ENCODE results near the gene WDR88. TPM values are rescaled to one million over a fixed set of nuclear protein-coding genes. Genes with fewer than 3 reads are reported as not detected.

WDR88 gene
- total and polyA plus RNA-seq, 2 of the 8 experiments (the other 6 are each of a cell fraction or from before 2014, with no cell fraction given): not detected

DNA sequence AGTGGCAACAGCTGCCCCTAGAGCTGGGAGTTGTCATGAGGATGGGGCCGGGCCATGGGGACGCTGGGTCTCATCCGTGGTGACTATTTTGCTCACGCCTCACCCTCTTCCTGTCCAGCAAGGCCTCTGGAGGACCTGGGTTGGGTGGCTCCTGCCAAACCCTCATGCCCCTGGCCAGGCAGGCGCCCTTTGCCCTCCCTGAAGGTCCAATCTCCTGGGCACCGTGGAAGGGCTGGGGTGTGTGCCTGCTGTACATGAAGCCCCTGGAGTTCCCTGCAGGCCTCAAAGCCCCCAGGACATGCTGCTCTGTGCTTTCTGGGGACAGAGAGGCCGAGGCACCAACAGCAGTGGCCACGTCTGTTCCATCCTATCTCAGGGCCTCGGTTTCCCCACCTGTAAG lies 76.0 kb downstream of the WDR88 start:
- Histone ChIP-seq H4K8ac (ENCODE audit: extremely low read depth, insufficient read depth, low read length) (no peak overlapping the region), H3K23me2 (ENCODE audit: low read depth, low read length) (no peaks in the 10 kb centered on the region), H3K27me3 (replicated peaks in 1 of 4; ENCODE audit: control insufficient read depth in 3 of 4, extremely low read depth in 1 of 4, insufficient read depth in 3 of 4, low read length in 3 of 4) (no peaks in the 10 kb centered on the region), H3K27ac (ENCODE audit: low read depth, low read length) (no peak overlapping the region), H2BK15ac (ENCODE audit: low read length) (no peak overlapping the region), H4K20me1 (replicated peaks in 1 of 2; ENCODE audit: control insufficient read depth in 1 of 2, insufficient read depth in 2 of 2, low read length in 2 of 2) (peaks cover 0 to 5% of the 10 kb centered on the region in 2 experiments), H2AK5ac (ENCODE audit: low read depth, low read length) (no peak overlapping the region), H3K4me3 (ENCODE audit: extremely low read depth in 1 of 4, insufficient read depth in 2 of 4, low read depth in 3 of 4, low read length in 4 of 4) (no peak overlapping the region), H2BK12ac (ENCODE audit: low read depth, low read length) (no peak overlapping the region), H3K4ac (replicated peaks; ENCODE audit: insufficient read length, low read depth, low read length) (no peak overlapping the region), H2BK5ac (ENCODE audit: low read depth, low read length) (no peak overlapping the region), H3K56ac (replicated peaks; ENCODE audit: insufficient read length, low read depth, low read length) (no peak overlapping the region), H4K5ac (ENCODE audit: insufficient read length, low read depth, low read length) (no peak overlapping the region), H3K23ac (ENCODE audit: insufficient read length) (no peak overlapping the region), H3K9ac (replicated peaks in 1 of 4; ENCODE audit: extremely low read depth in 1 of 4, low read depth in 3 of 4, low read length in 3 of 4) (no peak overlapping the region), H3K4me1 (replicated peaks in 1 of 4; ENCODE audit: control insufficient read depth in 3 of 4, insufficient read depth in 4 of 4, low read length in 3 of 4) (no peaks in the 10 kb centered on the region; a peak in 2 of 7 replicates), H3K9me3 (ENCODE audit: insufficient read depth in 2 of 2, low read depth in 1 of 2, low read length in 1 of 2) (no peaks in the 10 kb centered on the region), H3K79me1 (ENCODE audit: low read depth, low read length) (peaks cover 3% of the 10 kb centered on the region; the same call in 1 of the 2 replicates), H3K4me2 (ENCODE audit: insufficient read depth in 1 of 2, low read depth in 2 of 2, low read length in 2 of 2) (no peak overlapping the region), H4K91ac (replicated peaks; ENCODE audit: insufficient read length, low read length) (no peak overlapping the region), H3K79me2 (ENCODE audit: control insufficient read depth in 1 of 2, insufficient read depth in 2 of 2, low read length in 2 of 2) (no peaks in the 10 kb centered on the region), H2AFZ (ENCODE audit: low read length) (no peak overlapping the region), H2BK20ac (ENCODE audit: low read length) (no peak overlapping the region), H2BK120ac (replicated peaks; ENCODE audit: low read depth, low read length) (no peak overlapping the region), H3K14ac (ENCODE audit: insufficient read length) (no peak overlapping the region), H3K18ac (ENCODE audit: extremely low read depth, low read length) (no peak overlapping the region), H3K36me3 (ENCODE audit: control insufficient read depth in 2 of 4, insufficient read depth in 4 of 4, low read length in 3 of 4) (peaks cover 0 to 25% (median 2%) of the 10 kb centered on the region in 4 experiments; a peak in 4 of 8 replicates)
- WGBS, 2 experiments (ENCODE audit: extremely low coverage in 1 of 2, insufficient coverage in 1 of 2, insufficient read length in 1 of 2, insufficient replicate concordance in 2 of 2, low coverage in 1 of 2, low lambda C conversion rate in 2 of 2, missing lambda C conversion rate in 1 of 2): 91% methylated on average over 9 of the region's 9 CpGs; no CpG with 5 or more reads in 1 of the 2 experiments
- ChIA-PET POLR2A (ENCODE audit: partially characterized antibody) (interaction anchor here (1.2 to 2.7 kb wide), 3 partner anchors 8 to 12 kb away, joined by 3 to 7 read pairs (median 4); no protein-coding TSS in a partner anchor), CTCF (ENCODE audit: partially characterized antibody) (interaction anchor here (1.0 to 1.5 kb wide), 3 partner anchors 13 to 81 kb away, joined by 3 read pairs; no protein-coding TSS in a partner anchor)
- FAIRE-seq (no peak), DNase-seq (ENCODE audit: low read depth in 1 of 2, low spot score in 2 of 2) (no peak)
- TF ChIP-seq GTF2F1 (IDR thresholded peaks at IDR 0.05; ENCODE audit: borderline replicate concordance, low read depth, low read length): no peak
- TF ChIP-seq KDM4A (IDR thresholded peaks at IDR 0.05; ENCODE audit: low read depth, low read length, severe bottlenecking): no peak
- TF ChIP-seq, protein P1, sequence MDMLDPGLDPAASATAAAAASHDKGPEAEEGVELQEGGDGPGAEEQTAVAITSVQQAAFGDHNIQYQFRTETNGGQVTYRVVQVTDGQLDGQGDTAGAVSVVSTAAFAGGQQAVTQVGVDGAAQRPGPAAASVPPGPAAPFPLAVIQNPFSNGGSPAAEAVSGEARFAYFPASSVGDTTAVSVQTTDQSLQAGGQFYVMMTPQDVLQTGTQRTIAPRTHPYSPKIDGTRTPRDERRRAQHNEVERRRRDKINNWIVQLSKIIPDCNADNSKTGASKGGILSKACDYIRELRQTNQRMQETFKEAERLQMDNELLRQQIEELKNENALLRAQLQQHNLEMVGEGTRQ (IDR thresholded peaks at IDR 0.05; ENCODE audit: low read length): no peak
- no peak for TF ChIP-seq HDAC2 (IDR thresholded peaks at IDR 0.05; ENCODE audit: borderline replicate concordance in 1 of 2, low read depth in 2 of 2, low read length in 2 of 2)
- no peak for TF ChIP-seq GABPA (IDR thresholded peaks at IDR 0.05; ENCODE audit: borderline replicate concordance, insufficient read depth, low read length)
- TF ChIP-seq, protein P2, sequence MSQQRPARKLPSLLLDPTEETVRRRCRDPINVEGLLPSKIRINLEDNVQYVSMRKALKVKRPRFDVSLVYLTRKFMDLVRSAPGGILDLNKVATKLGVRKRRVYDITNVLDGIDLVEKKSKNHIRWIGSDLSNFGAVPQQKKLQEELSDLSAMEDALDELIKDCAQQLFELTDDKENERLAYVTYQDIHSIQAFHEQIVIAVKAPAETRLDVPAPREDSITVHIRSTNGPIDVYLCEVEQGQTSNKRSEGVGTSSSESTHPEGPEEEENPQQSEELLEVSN (IDR thresholded peaks at IDR 0.05): no peak
- TF ChIP-seq POLR2A (IDR thresholded peaks at IDR 0.05; ENCODE audit: control extremely low read depth in 1 of 2, low read depth in 2 of 2, low read length in 2 of 2): no peak
- TF ChIP-seq EGR1 (IDR thresholded peaks at IDR 0.05; ENCODE audit: borderline replicate concordance, low read depth, low read length): no peak
- no peak for TF ChIP-seq SP1 (IDR thresholded peaks at IDR 0.05; ENCODE audit: low read depth, low read length)
- TF ChIP-seq RNF2 (IDR thresholded peaks at IDR 0.05; ENCODE audit: borderline replicate concordance, low read depth, low read length, missing control alignments, poor library complexity, severe bottlenecking): no peak
- no peak for TF ChIP-seq POU5F1 (IDR thresholded peaks at IDR 0.05; ENCODE audit: low read depth, low read length)
- TF ChIP-seq SRF (IDR thresholded peaks at IDR 0.05; ENCODE audit: low read depth, low read length): no peak

All from H1 (cell line).